ENCODE data around the gene OR13G1.
"Not testable (repeated sequence)": the region's sequence is repeated elsewhere in the genome, so short reads cannot be mapped to it uniquely, and the experiment has no call there.

OR13G1 gene

DNA sequence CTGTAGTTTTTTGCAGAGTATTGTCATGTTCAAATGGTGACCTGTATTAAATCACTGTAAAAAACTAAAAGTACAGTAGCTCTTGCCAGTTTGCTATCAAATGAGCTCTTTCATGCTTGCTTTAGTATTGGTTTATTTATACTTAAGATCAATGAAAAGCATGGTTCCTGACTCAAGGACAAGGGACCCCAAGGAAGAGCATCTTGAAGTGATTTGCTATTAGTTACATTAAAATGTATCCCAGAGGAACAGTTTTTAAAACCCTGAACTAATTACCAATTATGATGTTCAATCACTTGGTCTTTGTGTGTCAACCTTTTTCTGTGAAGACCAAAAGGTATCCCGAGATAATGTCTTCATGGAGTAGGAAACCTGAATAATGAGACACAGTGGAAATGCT lies at the start of gene OR13G1:
OR13G1 (minus strand) TSS at position 101 of the 400 bp plus-strand sequence. CDS start 6,698 bp downstream, outside the sequence.
- DNase-seq = no peak

- DNase-seq = no peak
Measured at GRCh38 chr1:247721222-247721621, 41.7 kb upstream of the OR13G1 start.

DNA sequence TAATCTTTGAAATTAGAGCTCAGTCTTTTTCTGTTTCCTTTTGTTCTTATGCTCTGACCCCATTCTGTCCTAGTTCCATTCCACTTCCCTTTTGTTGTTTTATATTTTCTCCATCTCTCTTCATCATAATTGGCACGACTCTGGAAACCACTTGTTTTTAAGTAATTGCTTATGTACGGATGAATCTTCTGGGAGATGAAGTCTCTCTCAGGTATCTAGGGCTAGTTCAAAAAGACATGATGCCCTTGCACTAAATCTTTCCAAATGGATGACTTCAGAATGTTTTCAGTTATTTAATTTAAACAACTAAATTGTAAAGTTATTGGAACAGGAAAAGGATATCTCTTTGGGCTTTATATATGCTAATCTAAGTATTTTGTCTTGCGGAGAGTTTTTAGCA lies 37.0 kb upstream of the OR13G1 start, which contains the start of gene OR6F1:
OR6F1 (minus strand) TSS at position 101 of the 400 bp plus-strand sequence. CDS start 3,891 bp downstream, outside the sequence.
- DNase-seq = no peak

DNA sequence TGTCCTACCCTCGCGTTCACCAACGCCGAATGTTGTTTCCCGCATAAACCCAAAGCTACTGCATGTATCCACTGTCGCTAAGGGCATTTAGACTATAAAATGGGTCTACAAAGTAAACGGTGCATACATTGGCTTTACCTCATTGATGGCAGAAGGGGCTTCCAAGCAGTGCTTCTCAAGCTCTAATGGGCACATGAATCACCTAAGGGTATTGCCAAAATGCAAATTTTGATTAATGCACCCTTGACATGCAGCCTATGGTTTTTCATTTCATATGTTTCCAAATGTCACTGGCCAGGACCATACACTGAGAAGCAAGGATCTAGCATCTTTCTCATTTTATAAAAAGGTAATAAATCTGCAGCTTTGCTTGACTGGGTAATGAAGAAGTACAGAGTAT lies 34.2 kb upstream of the OR13G1 start:
- DNase-seq = no peak

DNA sequence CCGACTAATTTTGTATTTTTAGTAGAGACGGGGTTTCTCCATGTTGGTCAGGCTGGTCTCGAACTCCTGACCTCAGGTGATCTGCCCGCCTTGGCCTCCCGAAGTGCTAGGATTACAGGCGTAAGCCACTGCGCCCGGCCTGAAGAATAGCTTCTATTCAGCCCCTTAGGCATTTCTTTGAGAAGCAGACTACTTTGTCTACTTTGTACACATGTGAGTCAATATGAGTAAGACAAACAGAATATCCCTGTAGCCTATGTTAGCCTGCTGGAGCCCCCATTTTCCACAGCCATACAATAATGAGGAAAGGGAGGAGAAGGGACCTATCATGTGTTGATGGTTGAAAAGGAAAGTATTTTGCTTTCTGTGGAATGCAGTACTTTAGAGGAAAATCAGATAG lies 31.1 kb upstream of the OR13G1 start:
- DNase-seq = not testable (repeated sequence)

GRCh38 chr1:247701338-247701737 lies 21.8 kb upstream of the OR13G1 start:
- DNase-seq = no peak

DNA sequence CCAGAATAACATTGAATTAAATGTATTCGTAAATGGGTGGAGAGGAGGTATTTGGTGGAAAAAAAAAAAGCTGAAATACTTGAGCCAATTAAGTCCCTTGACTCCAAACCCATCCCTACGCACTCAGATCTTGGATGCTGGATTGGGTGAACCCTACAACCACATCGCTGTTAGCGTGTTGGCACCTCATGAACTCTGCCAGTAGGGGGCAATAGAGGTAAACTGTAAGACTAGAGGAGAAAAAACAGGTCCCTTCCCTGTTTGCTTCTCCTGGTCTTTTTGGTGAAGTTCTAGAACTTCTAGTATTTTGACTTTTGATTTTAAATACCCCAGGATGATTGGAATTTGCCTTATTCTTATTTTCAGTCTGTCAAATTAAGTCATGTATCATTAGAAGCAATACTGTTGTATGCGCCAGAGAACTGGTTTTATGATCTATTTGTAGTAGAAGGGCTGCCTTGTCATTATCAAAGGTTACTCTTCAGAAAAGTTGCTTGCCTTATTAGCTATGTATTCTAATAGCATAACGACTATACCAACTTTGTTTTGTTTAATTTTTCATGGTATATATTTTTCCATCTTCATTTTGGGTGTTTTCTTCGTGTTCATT lies 1.9 kb upstream of the OR13G1 start:
- DNase-seq = peak in 1 of 2 experiments; percentile 7

DNA sequence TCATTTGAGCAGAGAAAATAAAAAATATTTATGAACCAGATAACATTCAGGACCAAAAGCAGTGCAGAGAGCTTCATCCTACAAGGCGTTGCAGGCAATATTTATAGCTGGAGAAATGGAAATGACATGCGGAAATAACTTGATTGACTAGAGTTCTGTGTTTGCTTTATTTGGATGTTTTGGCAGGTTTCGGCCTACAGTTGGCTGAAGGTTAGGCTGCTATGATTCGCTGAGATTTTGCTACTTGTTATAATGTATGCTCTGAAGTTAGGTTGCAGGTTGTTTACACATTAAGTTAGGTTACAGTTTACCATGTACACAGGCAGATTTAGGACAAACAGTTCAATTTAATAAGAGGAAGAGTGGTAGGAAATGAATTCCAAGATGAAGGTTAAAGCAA lies 632 bp upstream of the OR13G1 start:
- no peak for DNase-seq

DNA sequence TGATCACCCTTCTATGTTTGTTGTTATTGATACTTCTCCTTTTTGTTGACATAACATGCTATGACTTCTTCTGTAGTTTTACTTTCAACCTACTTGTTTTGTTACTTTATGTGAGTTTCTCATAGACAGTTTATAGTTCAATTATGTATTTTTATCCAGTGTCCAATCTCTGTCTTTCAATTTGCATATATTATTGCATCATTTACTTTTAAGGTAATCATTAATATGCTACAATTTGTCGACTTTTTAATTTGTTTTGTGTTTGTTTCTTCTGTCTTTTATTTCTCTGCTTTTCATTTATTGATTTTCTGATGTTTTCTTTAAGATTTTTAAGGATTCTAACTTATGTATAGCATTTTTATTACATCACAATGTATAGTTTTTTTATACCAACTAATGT lies 10.3 kb downstream of the OR13G1 start:
- DNase-seq = no peak

DNA sequence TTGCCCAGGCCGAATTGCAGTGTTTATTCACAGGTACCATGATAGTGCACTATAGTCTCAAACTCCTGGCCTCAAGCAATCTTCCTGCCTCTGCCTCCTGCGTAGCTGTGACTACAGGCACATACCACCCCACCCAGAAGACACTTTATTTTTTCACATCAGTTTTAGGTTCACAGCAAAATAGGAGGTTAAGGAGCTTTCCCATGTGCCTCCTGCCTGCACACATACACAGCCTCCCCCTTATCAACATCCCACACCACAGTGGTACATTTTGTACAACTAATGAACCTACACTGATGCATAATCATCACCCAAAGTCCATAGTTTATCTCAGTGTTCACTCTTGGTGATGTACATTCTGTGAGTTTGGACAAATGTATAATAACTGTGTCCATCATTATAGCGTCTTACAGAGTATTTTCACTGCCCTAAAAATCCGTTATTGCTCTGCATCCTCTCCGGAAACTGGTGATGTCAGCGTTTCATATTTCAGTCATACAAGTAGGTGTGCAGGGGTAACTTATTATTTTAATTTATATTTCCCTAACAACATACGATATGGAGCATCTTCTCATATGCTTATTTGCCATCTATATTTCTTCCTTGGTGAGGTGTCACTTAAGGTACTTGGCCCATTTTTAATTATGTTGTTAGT lies 23.2 kb downstream of the OR13G1 start:
- DNase-seq = no peak

DNA sequence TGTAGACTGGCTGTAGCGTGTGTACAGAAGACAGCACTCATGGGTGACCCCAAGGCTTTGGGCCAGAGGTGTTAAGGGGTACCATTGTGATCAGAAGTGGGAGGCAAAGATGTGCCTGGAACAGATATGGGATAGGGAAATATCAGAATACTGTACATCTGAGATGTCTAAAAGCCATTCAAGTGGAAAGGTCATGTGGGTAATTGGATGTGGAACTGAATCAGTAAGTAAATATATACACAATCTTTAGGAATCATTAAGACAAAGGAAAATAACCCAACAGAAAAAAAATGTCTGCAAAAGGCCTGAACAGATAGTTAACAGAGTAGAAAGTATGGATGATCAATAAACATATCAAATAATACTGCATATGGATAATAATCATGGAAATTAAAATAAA lies 26.5 kb downstream of the OR13G1 start:
- no peak for DNase-seq

DNA sequence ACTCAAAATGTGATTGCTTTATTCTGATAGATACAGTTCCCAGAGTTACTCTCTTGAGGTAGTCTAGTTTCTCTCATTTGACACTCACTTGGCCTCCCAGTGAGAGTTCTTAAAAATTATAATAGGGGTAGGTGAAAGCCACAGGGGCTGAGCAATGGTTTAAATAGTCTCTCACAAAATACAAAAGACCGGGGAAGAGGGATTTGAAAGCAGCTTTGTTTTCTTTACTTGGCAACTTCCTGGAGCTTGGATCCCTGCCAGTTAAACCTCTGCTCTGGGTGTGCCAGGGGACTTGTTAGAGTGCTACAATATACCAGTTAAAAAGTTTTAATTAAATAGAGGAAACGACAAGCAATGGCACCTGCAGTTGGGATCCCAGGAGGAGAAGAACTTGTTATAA lies 31.7 kb downstream of the OR13G1 start:
- no peak for DNase-seq

DNA sequence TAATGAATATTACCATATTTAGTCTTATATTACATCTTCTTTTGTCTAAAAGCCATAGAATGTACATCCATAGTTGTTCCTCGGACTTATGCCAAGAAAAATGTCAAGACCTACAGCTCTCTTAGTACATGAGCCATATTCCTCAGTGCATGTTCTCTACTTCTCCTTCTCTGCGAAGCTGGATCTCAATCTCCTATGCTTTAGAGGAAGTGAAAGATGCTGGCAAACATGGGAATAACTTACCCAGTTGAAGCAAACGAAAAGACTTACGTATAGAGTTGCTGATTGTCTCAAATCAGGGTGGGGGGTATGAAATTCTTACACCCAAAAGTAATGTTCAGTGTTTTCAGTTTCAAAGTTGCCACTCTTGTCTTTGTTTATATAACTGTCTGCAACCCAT lies 32.7 kb downstream of the OR13G1 start:
- DNase-seq = no peak

GRCh38 chr1:247642742-247643141 lies 36.8 kb downstream of the OR13G1 start:
- DNase-seq = no peak

GRCh38 chr1:247639381-247639981 lies 40.1 kb downstream of the OR13G1 start:
- DNase-seq = peak; percentile 25 to 33

GRCh38 chr1:247638781-247639180 lies 40.8 kb downstream of the OR13G1 start:
- DNase-seq = no peak

GRCh38 chr1:247638011-247638410 lies 41.5 kb downstream of the OR13G1 start:
- no peak for DNase-seq

GRCh38 chr1:247627951-247628350 lies 51.6 kb downstream of the OR13G1 start:
- no peak for DNase-seq

All from stimulated activated CD4-positive, alpha-beta T cell treated with anti-CD3 and anti-CD28 coated beads, Interleukin-4, amount 100 ng/mL, for 4 hours (primary cell).